HepG2 (cell line): ENCODE results near the gene NOP58. TPM values are rescaled to one million over a fixed set of nuclear protein-coding genes. Genes with fewer than 3 reads are reported as not detected.

Experiments
- ARHGAP35 ChIP-seq: sonication (generic); formaldehyde crosslinking; IDR thresholded peaks from 2 replicates; pipeline ENCODE4 v1.9.0; 2022; ENCODE audit warnings: mild to moderate bottlenecking, inconsistent platforms, moderate library complexity, missing genetic modification reagents, borderline replicate concordance
- ARNTL ChIP-seq: sonication (generic); formaldehyde crosslinking; IDR thresholded peaks from 2 replicates; pipeline ENCODE4 v1.4.0; 2020; ENCODE audit warnings: mild to moderate bottlenecking, missing genetic modification reagents
- CCAR2 ChIP-seq: fragments of 200-400 bp; formaldehyde crosslinking; optimal IDR thresholded peaks from 2 replicates; pipeline ENCODE3; 2018; ENCODE audit warnings: low read depth, mild to moderate bottlenecking, low read length, moderate library complexity
- CERS6 ChIP-seq: sonication (generic); formaldehyde crosslinking; IDR thresholded peaks from 2 replicates; pipeline ENCODE4 v1.5.0; 2020; ENCODE audit warnings: missing genetic modification reagents
- CREM ChIP-seq, 2 experiments: sonication (generic) in 1 of 2; formaldehyde crosslinking in 1 of 2; IDR thresholded peaks; 2 replicates each; pipeline versions ENCODE4 v1.4.0 to v1.6.1; 2016 to 2020; ENCODE audit warnings: antibody characterized with exemption in 1 of 2, mild to moderate bottlenecking in 1 of 2, missing genetic modification reagents in 1 of 2
- JDP2 ChIP-seq: sonication (generic); formaldehyde crosslinking; IDR thresholded peaks from 2 replicates; pipeline ENCODE4 v1.8.1; 2022; ENCODE audit warnings: missing genetic modification reagents, borderline replicate concordance
- NFE2L2 ChIP-seq: fragments of 150-350 bp; IDR thresholded peaks from 2 replicates; pipeline ENCODE4 v1.6.1; 2014; ENCODE audit warnings: low read length
- NFIC ChIP-seq: IDR thresholded peaks from 2 replicates; pipeline ENCODE4 v1.6.1; 2012; ENCODE audit warnings: mild to moderate bottlenecking, low read length, inconsistent platforms
- ONECUT2 ChIP-seq: sonication (generic); formaldehyde crosslinking; IDR thresholded peaks from 2 replicates; pipeline ENCODE4 v1.4.0; 2020; ENCODE audit warnings: missing genetic modification reagents
- RARA ChIP-seq: IDR thresholded peaks from 2 replicates; pipeline ENCODE4 v1.6.1; 2016; ENCODE audit warnings: missing genetic modification reagents, missing compliant biosample characterization
- RBM22 ChIP-seq: fragments of 200-400 bp; formaldehyde crosslinking; optimal IDR thresholded peaks from 2 replicates; pipeline ENCODE3; 2017; ENCODE audit warnings: mild to moderate bottlenecking, low read length, moderate library complexity
- SOX13 ChIP-seq, 3 experiments: fragments of 450-650 bp in 1 of 3; sonication (generic) in 1 of 3; formaldehyde crosslinking in 1 of 3; IDR thresholded peaks in 2 of 3; conservative IDR thresholded peaks in 1 of 3; 2 replicates each; pipeline versions ENCODE4 v1.5.0 to v1.6.1; 2016 to 2020; ENCODE audit warnings: antibody characterized with exemption in 1 of 3, mild to moderate bottlenecking in 1 of 3, missing compliant biosample characterization in 1 of 3, missing genetic modification reagents in 1 of 3, moderate library complexity in 1 of 3
- TFDP2 ChIP-seq: sonication (generic); formaldehyde crosslinking; IDR thresholded peaks from 2 replicates; pipeline ENCODE4 v1.4.0; 2020; ENCODE audit warnings: missing genetic modification reagents
- TRIM24 ChIP-seq: sonication (generic); formaldehyde crosslinking; IDR thresholded peaks from 2 replicates; pipeline ENCODE4 v1.8.0; 2022; ENCODE audit warnings: mild to moderate bottlenecking, missing genetic modification reagents
- ZBTB37 ChIP-seq: sonication (generic); formaldehyde crosslinking; IDR thresholded peaks from 2 replicates; pipeline ENCODE4 v1.4.0; 2020; ENCODE audit warnings: mild to moderate bottlenecking, missing genetic modification reagents
- ZBTB39 ChIP-seq: sonication (generic); formaldehyde crosslinking; IDR thresholded peaks from 2 replicates; pipeline ENCODE4 v1.5.0; 2020; ENCODE audit warnings: missing genetic modification reagents
- ZNF232 ChIP-seq: sonication (generic); formaldehyde crosslinking; IDR thresholded peaks from 2 replicates; pipeline ENCODE4 v1.4.0; 2020; ENCODE audit warnings: missing genetic modification reagents, borderline replicate concordance
- ZNF598 ChIP-seq: sonication (generic); formaldehyde crosslinking; IDR thresholded peaks from 2 replicates; pipeline ENCODE4 v1.5.1; 2020; ENCODE audit warnings: mild to moderate bottlenecking, missing genetic modification reagents, borderline replicate concordance
- ZNF746 ChIP-seq: sonication (generic); formaldehyde crosslinking; IDR thresholded peaks from 2 replicates; pipeline ENCODE4 v1.8.0; 2022; ENCODE audit warnings: mild to moderate bottlenecking, missing genetic modification reagents
- ZNF800 ChIP-seq: sonication (generic); formaldehyde crosslinking; IDR thresholded peaks from 2 replicates; pipeline ENCODE4 v1.4.0; 2020; ENCODE audit warnings: missing genetic modification reagents
- polyA plus RNA-seq, 8 experiments: library from polyadenylated mRNA; depleted of rRNA in 3 of 8; stranded (reverse) in 7 of 8; unstranded in 1 of 8; fragments of >200 nt; fragmentation: Illumina TruSeq in 4 of 8; extraction: Trizol in 4 of 8; gene quantifications; 2 replicates each; pipeline versions ENCODE4 v1.2.1 to v1.2.3, GENCODE V29; 2011 to 2016; ENCODE audit warnings: low read depth in 4 of 8, missing spikeins in 1 of 8, mixed read lengths in 1 of 8; ENCODE audit not compliant: insufficient read depth in 1 of 8
- total RNA-seq, 5 experiments: library from RNA; depleted of rRNA; stranded (reverse); fragments of >200 nt; fragmentation: Illumina TruSeq; extraction: Trizol; gene quantifications; 2 replicates each; pipeline ENCODE4 v1.2.3, GENCODE V29; 2016; ENCODE audit warnings: low read depth in 1 of 5

NOP58 gene
- total and polyA plus RNA-seq, 2 of the 13 experiments (the other 11 are each of a cell fraction or from before 2014, with no cell fraction given) = 74.9 to 203 TPM

GRCh38 chr2:202265467-202266277, at the start of gene NOP58 (continued):
- TF ChIP-seq ZBTB39 (CRISPR knock-in tag) = no peak
- peak; percentile 92; the same call in 1 of the 2 replicates for TF ChIP-seq ZNF232 (CRISPR knock-in tag)
- no peak; the same call in 1 of the 2 replicates for TF ChIP-seq ARNTL
- peak; percentile 90 for TF ChIP-seq ZNF598 (CRISPR knock-in tag)
- TF ChIP-seq CREM (IDR thresholded peaks at IDR 0.05) = peak; percentile 98
- peak; percentile 83 for TF ChIP-seq CREM (CRISPR knock-in tag; IDR thresholded peaks at IDR 0.05)
- TF ChIP-seq RBM22 = no peak
- TF ChIP-seq ZBTB37 (CRISPR knock-in tag) = 0 out of 2 replicates have a peak, but pooled peaks have one; percentile 64
- no peak for TF ChIP-seq NFE2L2
- 0 out of 2 replicates have a peak, but pooled peaks have one; percentile 30 for TF ChIP-seq ZNF746 (CRISPR knock-in tag)
- TF ChIP-seq JDP2 (CRISPR knock-in tag) = peak; percentile 81; the same call in 1 of the 2 replicates
- TF ChIP-seq ARHGAP35 = peak; percentile 60; the same call in 1 of the 2 replicates
- TF ChIP-seq SOX13 (IDR thresholded peaks at IDR 0.05) = no peak
- TF ChIP-seq SOX13 (CRISPR knock-in tag; conservative IDR thresholded peaks at IDR 0.05 in 1 of 2, IDR thresholded peaks at IDR 0.05 in 1 of 2) = peak in 1 of 2 experiments; percentile 53; a peak in 2 of 4 replicates
- no peak for TF ChIP-seq TRIM24 (CRISPR knock-in tag)
- no peak for TF ChIP-seq CERS6 (CRISPR knock-in tag)
- peak; percentile 99 for TF ChIP-seq TFDP2 (CRISPR knock-in tag)
- 0 out of 2 replicates have a peak, but pooled peaks have one; percentile 57 for TF ChIP-seq NFIC
- peak; percentile 35; the same call in 1 of the 2 replicates for TF ChIP-seq RARA (CRISPR knock-in tag)
- 0 out of 2 replicates have a peak, but pooled peaks have one; percentile 24 for TF ChIP-seq ZNF800 (CRISPR knock-in tag)
- no peak; the same call in 1 of the 2 replicates for TF ChIP-seq ONECUT2 (CRISPR knock-in tag)
- no peak for TF ChIP-seq CCAR2
